GM12891 (cell line): Measurements from ENCODE around the gene PPT2.

Source experiments
- POLR2A ChIP-seq: IDR thresholded peaks from 2 replicates; pipeline ENCODE4 v1.6.1; 2011; ENCODE audit warnings: low read depth, low read length, control low read depth
- TAF1 ChIP-seq: IDR thresholded peaks from 2 replicates; pipeline ENCODE4 v1.6.1; 2011; ENCODE audit warnings: low read depth, low read length, control low read depth

DNA sequence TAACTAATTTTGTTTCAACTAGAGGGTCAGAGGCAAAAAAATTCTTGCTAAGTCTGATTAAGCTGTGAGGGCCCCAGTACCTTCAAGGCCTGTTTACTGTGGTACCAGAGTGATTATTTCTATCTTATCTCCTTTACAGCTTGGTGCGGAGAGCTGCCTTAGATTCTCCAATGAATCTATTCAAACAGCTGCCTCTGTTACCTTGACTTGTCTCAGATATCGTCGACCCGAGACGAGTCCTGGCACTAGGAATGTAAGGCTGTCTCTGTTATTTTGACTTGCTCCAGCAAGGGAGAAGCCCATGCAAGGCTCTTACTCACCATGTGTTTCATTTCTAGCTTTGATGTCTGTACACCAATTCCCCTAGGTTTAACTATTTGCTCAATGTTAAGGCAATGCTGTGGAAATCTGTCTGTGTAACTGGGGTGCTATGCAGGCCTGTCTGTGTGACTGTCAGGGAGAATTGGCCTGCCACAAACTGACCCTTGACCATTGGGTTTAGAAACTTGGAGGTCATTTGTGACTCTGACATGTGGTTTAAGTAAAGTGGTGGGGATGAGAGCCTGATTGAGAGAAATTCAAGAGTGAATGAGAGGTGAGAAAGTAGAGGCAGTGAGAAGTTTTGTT, 13.4 kb upstream of the PPT2 start:
- TF ChIP-seq POLR2A (no peak), TAF1 (no peak)
